Omental fat pad (tissue), 4 donors: ENCODE measurements around the gene MYPN. TPM values are rescaled to one million over a fixed set of nuclear protein-coding genes. Genes with fewer than 3 reads are reported as not detected.

Experiments used
- ATAC-seq: fragments of 150-250 bp; one replicate; pipeline ENCODE4 v1.9.1; 2016; ENCODE audit warnings: mild to moderate bottlenecking, moderate library complexity; ENCODE audit not compliant: low FRiP score
- DNase-seq: peaks from one replicate; pipeline ENCODE4 v3.0.0-alpha.2; 2019; ENCODE audit warnings: low spot score
- total RNA-seq, 4 donors: library from RNA; depleted of rRNA; stranded (reverse); fragments of >200 nt; gene quantifications; one replicate each; pipeline ENCODE4 v1.1.0, GENCODE V29; 2016
- TF ChIP-seq, protein P1 (sequence below), 3 donors: fragments of 450-650 bp; IDR thresholded peaks; one replicate each; pipeline ENCODE4 v1.5.1; 2016 to 2017; ENCODE audit warnings: antibody characterized with exemption in 3 of 3, mild to moderate bottlenecking in 3 of 3, moderate library complexity in 2 of 3

MYPN gene
- total RNA-seq, 4 donors from 2014 or later, result not detected

GRCh38 chr10:68253346-68253745 is 144.1 kb downstream of the MYPN start:
- TF ChIP-seq, protein P1, sequence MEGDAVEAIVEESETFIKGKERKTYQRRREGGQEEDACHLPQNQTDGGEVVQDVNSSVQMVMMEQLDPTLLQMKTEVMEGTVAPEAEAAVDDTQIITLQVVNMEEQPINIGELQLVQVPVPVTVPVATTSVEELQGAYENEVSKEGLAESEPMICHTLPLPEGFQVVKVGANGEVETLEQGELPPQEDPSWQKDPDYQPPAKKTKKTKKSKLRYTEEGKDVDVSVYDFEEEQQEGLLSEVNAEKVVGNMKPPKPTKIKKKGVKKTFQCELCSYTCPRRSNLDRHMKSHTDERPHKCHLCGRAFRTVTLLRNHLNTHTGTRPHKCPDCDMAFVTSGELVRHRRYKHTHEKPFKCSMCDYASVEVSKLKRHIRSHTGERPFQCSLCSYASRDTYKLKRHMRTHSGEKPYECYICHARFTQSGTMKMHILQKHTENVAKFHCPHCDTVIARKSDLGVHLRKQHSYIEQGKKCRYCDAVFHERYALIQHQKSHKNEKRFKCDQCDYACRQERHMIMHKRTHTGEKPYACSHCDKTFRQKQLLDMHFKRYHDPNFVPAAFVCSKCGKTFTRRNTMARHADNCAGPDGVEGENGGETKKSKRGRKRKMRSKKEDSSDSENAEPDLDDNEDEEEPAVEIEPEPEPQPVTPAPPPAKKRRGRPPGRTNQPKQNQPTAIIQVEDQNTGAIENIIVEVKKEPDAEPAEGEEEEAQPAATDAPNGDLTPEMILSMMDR (IDR thresholded peaks at IDR 0.05), result no peak
- DNase-seq (no peak), ATAC-seq (no peak)

- TF ChIP-seq, protein P1 (IDR thresholded peaks at IDR 0.05), result no peak
- DNase-seq, result no peak
- no peak for ATAC-seq
These were observed 152.0 kb downstream of the MYPN start for GRCh38 chr10:68261132-68261856.

Other genes starting within 250 kb of the MYPN start
- gene SIRT1, start 224.8 kb upstream of the MYPN start, total RNA-seq, result 10 to 100 TPM; 19.1 to 38.8 (median 29.7) TPM
- 10 to 100 TPM; 37.0 to 67.6 (median 50.5) TPM for gene HERC4, start 34.2 kb upstream of the MYPN start, total RNA-seq
- gene ATOH7, start 122.6 kb downstream of the MYPN start, total RNA-seq, result not detected
- gene HNRNPH3, start 222.6 kb downstream of the MYPN start, total RNA-seq, result 10 to 100 TPM; 52.4 to 72.2 (median 63.2) TPM
- 10 to 100 TPM in 1 of 4 donors, 1 to 10 TPM in 3; 4.9 to 12.3 (median 7.6) TPM for gene PBLD, start 223.4 kb downstream of the MYPN start, total RNA-seq